Brain microvascular endothelial cell (primary cell): ENCODE measurements around the gene SPTAN1.

Experiments used
- DNase-seq: peaks from one replicate; pipeline ENCODE4 v3.0.0-alpha.2; 2020
- H3K27ac ChIP-seq: fragments of 250-450 bp; sonication (Bioruptor Pico); 2 replicates; pipeline ENCODE4 v1.5.1; 2020; ENCODE audit warnings: mild to moderate bottlenecking, moderate library complexity
- H3K27me3 ChIP-seq: fragments of 250-450 bp; sonication (Bioruptor Pico); replicated peaks from 2 replicates; pipeline ENCODE4 v1.5.1; 2020; ENCODE audit warnings: mild to moderate bottlenecking
- H3K36me3 ChIP-seq: fragments of 250-450 bp; sonication (Bioruptor Pico); replicated peaks from 2 replicates; pipeline ENCODE4 v1.5.1; 2020; ENCODE audit warnings: mild to moderate bottlenecking
- H3K4me3 ChIP-seq: 2 replicates; pipeline ENCODE4 v1.5.1; 2011; ENCODE audit warnings: low read depth, mild to moderate bottlenecking, control low read depth, low read length, moderate library complexity
- CTCF ChIP-seq: IDR thresholded peaks from 2 replicates; pipeline ENCODE4 v1.5.1; 2011; ENCODE audit warnings: low read depth, mild to moderate bottlenecking, moderate library complexity, low read length, control low read depth, inconsistent platforms; ENCODE audit errors: missing control alignments
- in situ Hi-C: cut with HindIII; loops from 2 replicates; pipeline ENCODE4 v1.10.0; 2017; ENCODE audit warnings: low sequenced_read_pairs, low pct_ligation_motif_present

Gene SPTAN1

GRCh38 chr9:128677794-128678193 is 125.4 kb downstream of the SPTAN1 start:
- in situ Hi-C loops, result no loop called here
- TF ChIP-seq CTCF, result no peak
- no peak for DNase-seq
- Histone ChIP-seq H3K36me3 (no peaks in the 10 kb centered on the region), H3K4me3 (no peak overlapping the region), H3K27me3 (no peaks in the 10 kb centered on the region), H3K27ac (no peak overlapping the region)
